Lower leg skin (tissue), 4 donors: ENCODE results near the gene PEX13. TPM values are rescaled to one million over a fixed set of nuclear protein-coding genes. Genes with fewer than 3 reads are reported as not detected.
A peak's percentile ranks its signal among the peaks of the same experiment; 100 is the strongest.

ENCODE experiments used
- DNase-seq, 2 donors: peaks; one replicate each; pipeline ENCODE4 v3.0.0-alpha.2; 2019; ENCODE audit warnings: low spot score in 2 of 2
- H3K4me3 ChIP-seq: fragments of 200-600 bp; sonication (generic); 2 replicates; pipeline ENCODE4 v1.5.1; 2017; ENCODE audit warnings: mild to moderate bottlenecking, low read depth; ENCODE audit not compliant: poor library complexity, severe bottlenecking
- POLR2A ChIP-seq, 2 donors: fragments of 450-650 bp; IDR thresholded peaks; one replicate each; pipeline ENCODE4 v1.6.1; 2016 to 2017; ENCODE audit warnings: antibody characterized with exemption in 2 of 2, mild to moderate bottlenecking in 1 of 2, moderate library complexity in 1 of 2
- WGBS, 2 donors: methylation state at CpG; one replicate each; pipeline ENCODE4 v1.1.5; 2018; 5-methylcytosine and 5-hydroxymethylcytosine counted together
- intact Hi-C: fragments of 100-400 bp; cut with DNase I; formaldehyde crosslinking; loops from one replicate; pipeline ENCODE4 v1.15.0; 2023; ENCODE audit warnings: low total_unique reads
- total RNA-seq, 4 donors: library from RNA; depleted of rRNA; stranded (reverse); fragments of >200 nt; gene quantifications; one replicate each; pipeline ENCODE4 v1.1.0, GENCODE V29; 2016
- TF ChIP-seq, protein P1 (sequence below), 3 donors: fragments of 450-650 bp; IDR thresholded peaks; one replicate each; pipeline ENCODE4 v1.5.1; 2016; ENCODE audit warnings: antibody characterized with exemption in 3 of 3, mild to moderate bottlenecking in 3 of 3, moderate library complexity in 2 of 3

The PEX13 gene, protein sequence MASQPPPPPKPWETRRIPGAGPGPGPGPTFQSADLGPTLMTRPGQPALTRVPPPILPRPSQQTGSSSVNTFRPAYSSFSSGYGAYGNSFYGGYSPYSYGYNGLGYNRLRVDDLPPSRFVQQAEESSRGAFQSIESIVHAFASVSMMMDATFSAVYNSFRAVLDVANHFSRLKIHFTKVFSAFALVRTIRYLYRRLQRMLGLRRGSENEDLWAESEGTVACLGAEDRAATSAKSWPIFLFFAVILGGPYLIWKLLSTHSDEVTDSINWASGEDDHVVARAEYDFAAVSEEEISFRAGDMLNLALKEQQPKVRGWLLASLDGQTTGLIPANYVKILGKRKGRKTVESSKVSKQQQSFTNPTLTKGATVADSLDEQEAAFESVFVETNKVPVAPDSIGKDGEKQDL
- total RNA-seq = 10 to 100 TPM; 37.4 to 83.2 (median 47.7) TPM

DNA sequence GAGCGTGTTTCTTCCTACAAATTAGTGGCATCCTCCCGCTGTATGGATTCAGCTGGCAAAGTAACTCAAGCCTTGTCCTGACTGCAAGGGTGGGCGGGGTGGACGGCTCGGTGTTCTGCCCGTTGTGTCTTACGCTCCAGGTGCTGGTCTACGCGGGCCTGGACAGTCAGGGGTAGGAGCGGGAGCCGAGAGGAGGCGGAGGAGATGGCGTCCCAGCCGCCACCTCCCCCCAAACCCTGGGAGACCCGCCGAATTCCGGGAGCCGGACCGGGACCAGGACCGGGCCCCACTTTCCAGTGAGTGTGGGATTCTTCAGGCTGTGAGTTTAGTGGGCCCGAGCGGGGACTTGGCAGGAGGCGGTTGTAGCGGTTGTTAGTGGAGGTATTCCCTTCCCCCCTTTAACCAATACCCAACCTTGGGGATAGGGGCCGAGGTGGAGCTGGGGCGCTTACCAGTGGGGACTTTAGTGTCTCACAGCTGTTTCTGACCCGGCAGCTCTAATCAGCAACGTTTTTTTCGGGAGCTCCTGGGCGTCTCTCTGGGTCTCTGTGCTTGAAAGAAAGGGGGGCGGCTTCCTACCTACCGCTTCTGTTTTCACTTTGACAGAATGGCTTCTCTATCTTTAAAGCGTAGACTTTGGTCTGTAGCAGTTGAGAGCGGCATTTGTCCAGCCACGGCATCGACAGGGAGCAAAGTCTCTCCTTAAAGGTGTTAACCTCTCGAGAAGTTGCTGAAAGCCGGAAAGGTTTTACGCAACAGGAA, at the start of gene PEX13, which contains the start of gene PUS10:
PEX13 (plus strand) TSS at position 165 of the 762 bp plus-strand sequence; CDS start at position 205, 40 bp downstream.
PUS10 (minus strand) TSS at position 700 of the 762 bp plus-strand sequence. CDS start 6,365 bp downstream, outside the sequence.
- peak; percentile 72 to 94 for DNase-seq
- intact Hi-C loops = no loop called here
- H3K4me3 ChIP-seq = peak within 1 kb of the TSS; percentile 83
- TF ChIP-seq POLR2A (IDR thresholded peaks at IDR 0.05) = no peak
- TF ChIP-seq, protein P1, sequence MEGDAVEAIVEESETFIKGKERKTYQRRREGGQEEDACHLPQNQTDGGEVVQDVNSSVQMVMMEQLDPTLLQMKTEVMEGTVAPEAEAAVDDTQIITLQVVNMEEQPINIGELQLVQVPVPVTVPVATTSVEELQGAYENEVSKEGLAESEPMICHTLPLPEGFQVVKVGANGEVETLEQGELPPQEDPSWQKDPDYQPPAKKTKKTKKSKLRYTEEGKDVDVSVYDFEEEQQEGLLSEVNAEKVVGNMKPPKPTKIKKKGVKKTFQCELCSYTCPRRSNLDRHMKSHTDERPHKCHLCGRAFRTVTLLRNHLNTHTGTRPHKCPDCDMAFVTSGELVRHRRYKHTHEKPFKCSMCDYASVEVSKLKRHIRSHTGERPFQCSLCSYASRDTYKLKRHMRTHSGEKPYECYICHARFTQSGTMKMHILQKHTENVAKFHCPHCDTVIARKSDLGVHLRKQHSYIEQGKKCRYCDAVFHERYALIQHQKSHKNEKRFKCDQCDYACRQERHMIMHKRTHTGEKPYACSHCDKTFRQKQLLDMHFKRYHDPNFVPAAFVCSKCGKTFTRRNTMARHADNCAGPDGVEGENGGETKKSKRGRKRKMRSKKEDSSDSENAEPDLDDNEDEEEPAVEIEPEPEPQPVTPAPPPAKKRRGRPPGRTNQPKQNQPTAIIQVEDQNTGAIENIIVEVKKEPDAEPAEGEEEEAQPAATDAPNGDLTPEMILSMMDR (IDR thresholded peaks at IDR 0.05) = no peak
- WGBS, 2 donors = 0% methylated on average over 35 to 39 of the region's 39 CpGs

DNA sequence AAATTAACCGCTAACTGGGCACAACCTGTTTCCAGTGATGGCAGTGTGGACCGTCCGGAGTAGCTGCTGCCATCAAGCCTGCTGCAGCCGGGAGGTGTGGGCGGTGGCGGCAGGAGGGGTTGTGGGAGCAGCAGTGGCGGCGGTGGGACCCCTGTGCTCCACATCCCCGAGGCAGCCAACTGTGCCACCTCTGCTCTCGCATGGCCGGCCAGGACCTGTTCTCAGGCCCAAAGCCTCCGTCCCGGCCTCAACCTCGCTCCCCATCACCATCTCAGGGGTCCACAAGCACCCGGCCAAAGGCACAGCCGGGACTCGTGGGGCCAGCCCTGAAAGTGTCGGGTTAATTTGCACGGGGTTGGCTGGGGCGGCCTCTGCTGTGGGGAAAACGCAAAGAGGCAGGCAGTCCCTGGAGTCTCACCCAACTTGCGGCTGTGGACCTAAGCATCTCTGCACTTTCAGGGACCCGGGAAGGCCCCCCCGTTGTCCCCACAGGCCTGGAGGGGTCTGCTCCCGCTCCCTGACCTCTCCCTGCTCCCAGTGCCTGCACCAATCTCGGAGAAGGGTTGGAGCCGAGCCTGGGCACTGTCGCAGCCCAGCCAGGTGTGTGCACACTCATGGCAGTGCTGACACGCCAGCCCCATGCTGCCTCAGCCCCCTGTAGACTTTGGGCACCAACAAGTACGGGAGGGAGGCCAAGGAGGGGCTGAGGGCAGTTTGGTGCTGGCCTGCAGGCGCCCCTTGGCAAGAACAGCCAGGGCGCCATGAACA, 44.4 kb upstream of the PEX13 start:
- no peak for TF ChIP-seq POLR2A (IDR thresholded peaks at IDR 0.05)
- TF ChIP-seq, protein P1 (IDR thresholded peaks at IDR 0.05) = no peak
- no peak for DNase-seq
- WGBS, 2 donors = 95 to 96% methylated on average over 27 to 30 of the region's 32 CpGs
- intact Hi-C loops = no loop called here
- H3K4me3 ChIP-seq = no peak overlapping the region

DNA sequence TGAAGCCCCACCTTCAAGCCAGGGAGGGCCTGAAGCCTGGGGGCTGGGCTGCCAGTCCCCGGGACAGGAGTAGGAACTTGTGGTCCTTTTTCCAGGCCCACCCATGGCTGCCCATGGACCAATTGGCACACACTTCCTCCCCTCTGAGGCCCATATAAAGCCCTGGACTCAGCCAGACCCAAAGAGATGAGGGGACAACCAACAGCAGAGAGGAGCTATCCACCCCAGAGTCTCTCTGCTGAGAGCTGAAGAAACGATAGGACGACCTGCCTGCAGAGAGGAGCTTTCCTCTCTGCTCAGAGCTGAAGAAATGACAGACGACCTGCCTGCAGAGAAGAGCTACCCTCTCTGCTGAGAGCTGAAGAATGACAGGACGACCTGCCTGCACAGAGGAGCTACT, 43.8 kb upstream of the PEX13 start:
- no peak for DNase-seq
- 84% methylated on average over 4 to 5 of the region's 5 CpGs for WGBS, 2 donors
- intact Hi-C loops = no loop called here
- TF ChIP-seq, protein P1 (IDR thresholded peaks at IDR 0.05) = no peak
- no peak for TF ChIP-seq POLR2A (IDR thresholded peaks at IDR 0.05)
- H3K4me3 ChIP-seq = no peak overlapping the region

DNA sequence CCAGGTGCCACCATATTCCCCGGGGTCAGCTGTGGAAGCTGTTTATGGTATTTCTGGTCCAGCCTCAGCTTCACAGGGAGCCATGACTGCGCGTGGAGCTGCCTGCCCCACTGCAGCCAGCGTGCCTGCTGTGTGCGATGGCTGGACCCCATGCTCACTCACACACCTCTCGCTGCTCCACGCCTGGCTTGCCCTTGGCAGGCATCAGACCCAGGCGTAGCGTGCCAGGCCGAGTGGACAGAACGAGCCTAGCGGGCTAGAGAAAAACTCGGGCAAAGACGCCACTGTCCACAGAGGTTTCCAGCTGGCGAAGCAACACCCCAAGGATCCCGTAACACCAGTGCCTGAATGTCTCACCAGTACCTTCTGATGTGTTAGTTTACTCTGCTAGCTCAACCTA, 42.9 kb upstream of the PEX13 start:
- no peak overlapping the region for H3K4me3 ChIP-seq
- no peak for TF ChIP-seq POLR2A (IDR thresholded peaks at IDR 0.05)
- TF ChIP-seq, protein P1 (IDR thresholded peaks at IDR 0.05) = no peak
- intact Hi-C loops = no loop called here
- no peak for DNase-seq
- 93% methylated on average over 15 to 16 of the region's 16 CpGs for WGBS, 2 donors

DNA sequence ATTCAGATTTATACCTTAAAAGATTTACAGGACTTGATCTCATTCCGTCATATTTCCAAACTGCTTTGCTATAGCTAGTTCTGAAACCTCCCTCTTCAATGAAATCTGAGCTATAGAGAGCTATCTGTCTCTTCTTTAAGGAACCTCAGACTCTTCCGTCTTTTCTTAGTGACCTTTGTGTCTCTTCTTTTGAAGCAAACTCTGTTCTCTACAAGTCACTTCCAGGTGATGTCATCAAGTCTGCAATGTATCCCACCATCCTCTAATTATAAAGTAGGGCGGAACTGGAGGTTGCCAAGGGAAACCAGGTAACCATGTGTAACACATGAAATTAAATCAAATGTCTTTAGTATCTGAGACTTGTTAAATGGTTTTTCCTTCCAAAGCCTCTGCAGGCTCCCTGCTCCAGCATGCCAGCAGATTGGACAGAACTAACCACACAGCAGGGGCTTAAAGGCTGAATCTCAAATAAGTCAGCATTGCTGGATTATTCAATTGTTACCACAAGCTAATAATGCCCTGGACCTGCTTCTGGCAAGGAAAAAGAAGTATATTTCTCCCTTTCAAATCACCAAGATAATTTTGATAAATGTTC, 41.2 kb upstream of the PEX13 start:
- 69 to 73% methylated on average over 3 of the region's 3 CpGs for WGBS, 2 donors
- no peak for DNase-seq
- H3K4me3 ChIP-seq = no peak overlapping the region
- TF ChIP-seq, protein P1 (IDR thresholded peaks at IDR 0.05) = no peak
- no peak for TF ChIP-seq POLR2A (IDR thresholded peaks at IDR 0.05)
- intact Hi-C loops = no loop called here
